GM10248 (cell line): ENCODE data around the gene RTEL1.
"Not testable (repeated sequence)": the region's sequence is repeated elsewhere in the genome, so short reads cannot be mapped to it uniquely, and the experiment has no call there.

Experiments
- CTCF ChIA-PET: fragments of 300-600 bp; sonication (Branson Sonifier 250); formaldehyde crosslinking; extraction: SDS; loops from one replicate; lab custom pipeline; 2021; ENCODE audit warnings: antibody characterized with exemption; lab: Yijun Ruan, JAX
- POLR2A ChIA-PET: fragments of 350-650 bp; sonication (Branson Sonifier 250); formaldehyde crosslinking; extraction: SDS; loops from one replicate; lab custom pipeline; 2020; ENCODE audit warnings: antibody characterized with exemption; lab: Yijun Ruan, JAX
- DNase-seq: peaks from one replicate; pipeline ENCODE4 v3.0.0; 2012; ENCODE audit errors: extremely low spot score
- TF ChIP-seq, protein P1 (sequence below): IDR thresholded peaks from 2 replicates; pipeline ENCODE4 v1.5.1; 2012; ENCODE audit warnings: mild to moderate bottlenecking, low read depth; ENCODE audit errors: extremely low read depth, missing control alignments, control extremely low read depth

Gene RTEL1, protein sequence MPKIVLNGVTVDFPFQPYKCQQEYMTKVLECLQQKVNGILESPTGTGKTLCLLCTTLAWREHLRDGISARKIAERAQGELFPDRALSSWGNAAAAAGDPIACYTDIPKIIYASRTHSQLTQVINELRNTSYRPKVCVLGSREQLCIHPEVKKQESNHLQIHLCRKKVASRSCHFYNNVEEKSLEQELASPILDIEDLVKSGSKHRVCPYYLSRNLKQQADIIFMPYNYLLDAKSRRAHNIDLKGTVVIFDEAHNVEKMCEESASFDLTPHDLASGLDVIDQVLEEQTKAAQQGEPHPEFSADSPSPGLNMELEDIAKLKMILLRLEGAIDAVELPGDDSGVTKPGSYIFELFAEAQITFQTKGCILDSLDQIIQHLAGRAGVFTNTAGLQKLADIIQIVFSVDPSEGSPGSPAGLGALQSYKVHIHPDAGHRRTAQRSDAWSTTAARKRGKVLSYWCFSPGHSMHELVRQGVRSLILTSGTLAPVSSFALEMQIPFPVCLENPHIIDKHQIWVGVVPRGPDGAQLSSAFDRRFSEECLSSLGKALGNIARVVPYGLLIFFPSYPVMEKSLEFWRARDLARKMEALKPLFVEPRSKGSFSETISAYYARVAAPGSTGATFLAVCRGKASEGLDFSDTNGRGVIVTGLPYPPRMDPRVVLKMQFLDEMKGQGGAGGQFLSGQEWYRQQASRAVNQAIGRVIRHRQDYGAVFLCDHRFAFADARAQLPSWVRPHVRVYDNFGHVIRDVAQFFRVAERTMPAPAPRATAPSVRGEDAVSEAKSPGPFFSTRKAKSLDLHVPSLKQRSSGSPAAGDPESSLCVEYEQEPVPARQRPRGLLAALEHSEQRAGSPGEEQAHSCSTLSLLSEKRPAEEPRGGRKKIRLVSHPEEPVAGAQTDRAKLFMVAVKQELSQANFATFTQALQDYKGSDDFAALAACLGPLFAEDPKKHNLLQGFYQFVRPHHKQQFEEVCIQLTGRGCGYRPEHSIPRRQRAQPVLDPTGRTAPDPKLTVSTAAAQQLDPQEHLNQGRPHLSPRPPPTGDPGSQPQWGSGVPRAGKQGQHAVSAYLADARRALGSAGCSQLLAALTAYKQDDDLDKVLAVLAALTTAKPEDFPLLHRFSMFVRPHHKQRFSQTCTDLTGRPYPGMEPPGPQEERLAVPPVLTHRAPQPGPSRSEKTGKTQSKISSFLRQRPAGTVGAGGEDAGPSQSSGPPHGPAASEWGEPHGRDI (N-terminal part only)

DNA sequence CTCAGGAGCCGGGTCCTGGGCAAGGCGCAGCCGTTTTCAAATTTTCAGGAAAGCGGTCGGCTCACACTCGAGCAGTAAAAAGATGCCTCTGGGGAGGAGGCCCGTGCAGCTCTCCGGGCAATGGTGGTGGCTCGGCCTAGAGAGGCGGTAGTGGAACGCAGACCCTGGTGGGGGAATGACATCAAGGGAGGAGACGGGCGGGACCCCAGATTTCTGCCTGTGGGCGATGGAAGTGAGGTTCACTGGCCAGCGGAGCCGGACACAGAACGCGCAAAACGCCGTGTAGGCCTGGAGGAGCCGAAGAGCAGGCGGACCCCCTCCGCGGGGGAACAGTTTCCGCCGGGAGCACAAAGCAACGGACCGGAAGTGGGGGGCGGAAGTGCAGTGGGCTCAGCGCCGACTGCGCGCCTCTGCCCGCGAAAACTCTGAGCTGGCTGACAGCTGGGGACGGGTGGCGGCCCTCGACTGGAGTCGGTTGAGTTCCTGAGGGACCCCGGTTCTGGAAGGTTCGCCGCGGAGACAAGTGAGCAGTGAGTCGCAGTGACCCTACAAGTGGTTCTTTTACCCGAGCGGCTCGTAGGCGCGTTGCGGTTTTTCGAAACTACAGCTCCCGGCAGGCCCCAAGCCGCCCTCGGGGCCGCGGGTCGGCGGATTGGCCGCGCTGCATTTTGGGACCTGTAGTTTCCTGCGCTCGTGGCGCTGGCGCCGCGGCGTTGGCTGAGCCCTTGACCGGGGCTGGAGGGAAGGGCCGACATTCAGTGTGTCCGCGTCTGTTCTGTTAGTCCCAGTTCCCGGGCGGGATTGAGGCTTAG lies at the start of gene RTEL1:
Gene RTEL1 (plus strand): TSS at position 376 of the 812 bp plus-strand sequence. CDS start 1,091 bp downstream, outside the sequence.
- CTCF ChIA-PET: interaction anchor here (1.0 to 3.4 kb wide), 4 partner anchors 10 to 206 kb away, joined by 3 to 11 read pairs (median 3); no protein-coding TSS in a partner anchor
- POLR2A ChIA-PET: interaction anchor here (1.2 kb wide), 1 partner anchor 16 kb away, joined by 4 read pairs; no protein-coding TSS in a partner anchor
- peak; percentile 96 for DNase-seq
- TF ChIP-seq, protein P1, sequence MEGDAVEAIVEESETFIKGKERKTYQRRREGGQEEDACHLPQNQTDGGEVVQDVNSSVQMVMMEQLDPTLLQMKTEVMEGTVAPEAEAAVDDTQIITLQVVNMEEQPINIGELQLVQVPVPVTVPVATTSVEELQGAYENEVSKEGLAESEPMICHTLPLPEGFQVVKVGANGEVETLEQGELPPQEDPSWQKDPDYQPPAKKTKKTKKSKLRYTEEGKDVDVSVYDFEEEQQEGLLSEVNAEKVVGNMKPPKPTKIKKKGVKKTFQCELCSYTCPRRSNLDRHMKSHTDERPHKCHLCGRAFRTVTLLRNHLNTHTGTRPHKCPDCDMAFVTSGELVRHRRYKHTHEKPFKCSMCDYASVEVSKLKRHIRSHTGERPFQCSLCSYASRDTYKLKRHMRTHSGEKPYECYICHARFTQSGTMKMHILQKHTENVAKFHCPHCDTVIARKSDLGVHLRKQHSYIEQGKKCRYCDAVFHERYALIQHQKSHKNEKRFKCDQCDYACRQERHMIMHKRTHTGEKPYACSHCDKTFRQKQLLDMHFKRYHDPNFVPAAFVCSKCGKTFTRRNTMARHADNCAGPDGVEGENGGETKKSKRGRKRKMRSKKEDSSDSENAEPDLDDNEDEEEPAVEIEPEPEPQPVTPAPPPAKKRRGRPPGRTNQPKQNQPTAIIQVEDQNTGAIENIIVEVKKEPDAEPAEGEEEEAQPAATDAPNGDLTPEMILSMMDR: no peak

GRCh38 chr20:63610581-63611435 lies 47.3 kb upstream of the RTEL1 start:
- TF ChIP-seq, protein P1: no peak
- ChIA-PET POLR2A (no interaction called here), CTCF (no interaction called here)
- DNase-seq: no peak

- POLR2A ChIA-PET: no interaction called here
- CTCF ChIA-PET: no interaction called here
- TF ChIP-seq, protein P1: no peak
- DNase-seq: no peak
These were observed 46.5 kb upstream of the RTEL1 start for GRCh38 chr20:63611646-63612045.

DNA sequence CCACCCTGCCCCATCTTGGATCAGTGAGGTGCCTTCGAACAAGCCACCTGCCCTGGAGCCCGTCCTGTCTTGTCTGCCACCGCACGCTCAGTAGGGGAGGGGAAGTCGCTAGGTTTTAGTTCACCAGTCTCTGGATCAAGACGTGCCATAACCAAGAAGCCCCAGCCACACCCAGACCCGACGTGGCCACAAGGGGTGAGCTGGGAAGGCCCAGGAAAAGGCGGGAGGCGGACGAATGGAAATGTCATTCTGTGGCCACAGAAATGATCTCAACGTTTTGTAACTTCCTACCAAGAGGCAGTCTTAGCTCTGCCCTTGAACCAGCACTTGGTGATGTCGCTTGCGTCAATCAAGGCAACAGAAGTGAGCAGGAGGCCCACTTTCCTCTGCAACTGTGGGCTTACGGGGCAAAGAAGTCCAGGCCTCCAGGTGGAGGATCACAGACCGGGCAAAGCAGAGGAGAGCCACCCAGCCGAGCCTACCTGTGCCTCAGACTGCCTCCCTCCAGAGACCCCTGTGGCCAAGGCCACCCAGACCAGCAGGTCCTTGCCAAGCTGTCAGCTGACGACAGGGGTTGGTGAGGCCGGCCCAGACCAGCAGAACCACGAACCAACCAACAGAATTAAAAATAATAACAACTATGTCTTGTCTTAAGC lies 45.7 kb upstream of the RTEL1 start:
- TF ChIP-seq, protein P1: no peak
- DNase-seq: no peak
- POLR2A ChIA-PET: no interaction called here
- CTCF ChIA-PET: no interaction called here

GRCh38 chr20:63613863-63614594 lies 44.1 kb upstream of the RTEL1 start:
- POLR2A ChIA-PET, DNase-seq: not testable (repeated sequence)
- CTCF ChIA-PET: interaction anchor here (1.3 to 1.7 kb wide), 2 partner anchors 18 to 22 kb away, joined by 3 read pairs; no protein-coding TSS in a partner anchor
